ENCODE measurements around the gene CBX6.

- TF ChIP-seq, protein P1, sequence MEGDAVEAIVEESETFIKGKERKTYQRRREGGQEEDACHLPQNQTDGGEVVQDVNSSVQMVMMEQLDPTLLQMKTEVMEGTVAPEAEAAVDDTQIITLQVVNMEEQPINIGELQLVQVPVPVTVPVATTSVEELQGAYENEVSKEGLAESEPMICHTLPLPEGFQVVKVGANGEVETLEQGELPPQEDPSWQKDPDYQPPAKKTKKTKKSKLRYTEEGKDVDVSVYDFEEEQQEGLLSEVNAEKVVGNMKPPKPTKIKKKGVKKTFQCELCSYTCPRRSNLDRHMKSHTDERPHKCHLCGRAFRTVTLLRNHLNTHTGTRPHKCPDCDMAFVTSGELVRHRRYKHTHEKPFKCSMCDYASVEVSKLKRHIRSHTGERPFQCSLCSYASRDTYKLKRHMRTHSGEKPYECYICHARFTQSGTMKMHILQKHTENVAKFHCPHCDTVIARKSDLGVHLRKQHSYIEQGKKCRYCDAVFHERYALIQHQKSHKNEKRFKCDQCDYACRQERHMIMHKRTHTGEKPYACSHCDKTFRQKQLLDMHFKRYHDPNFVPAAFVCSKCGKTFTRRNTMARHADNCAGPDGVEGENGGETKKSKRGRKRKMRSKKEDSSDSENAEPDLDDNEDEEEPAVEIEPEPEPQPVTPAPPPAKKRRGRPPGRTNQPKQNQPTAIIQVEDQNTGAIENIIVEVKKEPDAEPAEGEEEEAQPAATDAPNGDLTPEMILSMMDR (conservative IDR thresholded peaks at IDR 0.05; ENCODE audit: low read depth, low read length): no peak
- no peak for TF ChIP-seq EZH2 (IDR thresholded peaks at IDR 0.05; ENCODE audit: borderline replicate concordance, low read depth, low read length, poor library complexity, severe bottlenecking)
These were observed 14.3 kb upstream of the CBX6 start for GRCh38 chr22:38886333-38886732.

Data from A673 (cell line).